Activated CD8-positive, alpha-beta memory T cell treated with anti-CD3 and anti-CD28 coated beads for 24 hours (primary cell): ENCODE data around the gene EPG5.
"Not testable (repeated sequence)": the region's sequence is repeated elsewhere in the genome, so short reads cannot be mapped to it uniquely, and the experiment has no call there.

Experiments
- DNase-seq: peaks from one replicate; pipeline ENCODE4 v3.0.0-alpha.2; 2020

Gene EPG5

GRCh38 chr18:45974088-45974536 is 7.0 kb upstream of the EPG5 start:
- DNase-seq: peak; percentile 69

- not testable (repeated sequence) for DNase-seq
Observed at GRCh38 chr18:45964913-45965312, 2.2 kb downstream of the EPG5 start.

- no peak for DNase-seq
Observed at GRCh38 chr18:45962866-45963265, 4.3 kb downstream of the EPG5 start.

- DNase-seq: no peak
Observed at GRCh38 chr18:45962461-45962860, 4.7 kb downstream of the EPG5 start.

GRCh38 chr18:45959484-45959883 is 7.6 kb downstream of the EPG5 start:
- DNase-seq: not testable (repeated sequence)

GRCh38 chr18:45958730-45959129 is 8.4 kb downstream of the EPG5 start:
- no peak for DNase-seq

GRCh38 chr18:45958027-45958426 is 9.1 kb downstream of the EPG5 start:
- no peak for DNase-seq

GRCh38 chr18:45957100-45957499 is 10.0 kb downstream of the EPG5 start:
- DNase-seq: no peak

GRCh38 chr18:45954070-45954934 is 12.8 kb downstream of the EPG5 start:
- no peak for DNase-seq

GRCh38 chr18:45951016-45951714 is 16.0 kb downstream of the EPG5 start:
- no peak for DNase-seq

GRCh38 chr18:45945669-45946068 is 21.5 kb downstream of the EPG5 start:
- no peak for DNase-seq

- no peak for DNase-seq
Observed at GRCh38 chr18:45940724-45941123, 26.4 kb downstream of the EPG5 start.

GRCh38 chr18:45939236-45939635 is 27.9 kb downstream of the EPG5 start:
- DNase-seq: no peak

GRCh38 chr18:45938488-45938935 is 28.6 kb downstream of the EPG5 start:
- DNase-seq: no peak

- DNase-seq: no peak
Observed at GRCh38 chr18:45935591-45936335, 31.4 kb downstream of the EPG5 start.

GRCh38 chr18:45932708-45933107 is 34.4 kb downstream of the EPG5 start:
- DNase-seq: no peak

- DNase-seq: no peak
Observed at GRCh38 chr18:45930963-45931362, 36.2 kb downstream of the EPG5 start.

GRCh38 chr18:45926691-45927090 is 40.4 kb downstream of the EPG5 start:
- DNase-seq: no peak

GRCh38 chr18:45926085-45926484 is 41.0 kb downstream of the EPG5 start:
- no peak for DNase-seq

GRCh38 chr18:45923138-45923537 is 44.0 kb downstream of the EPG5 start:
- DNase-seq: no peak

GRCh38 chr18:45920367-45920766 is 46.8 kb downstream of the EPG5 start:
- no peak for DNase-seq

GRCh38 chr18:45916302-45916701 is 50.8 kb downstream of the EPG5 start:
- no peak for DNase-seq

- no peak for DNase-seq
Observed at GRCh38 chr18:45913276-45913675, 53.9 kb downstream of the EPG5 start.
